Posterior cingulate gyrus (tissue), 11 donors: ENCODE measurements around the gene ADAMTSL5.

Source experiments
- DNase-seq, 10 donors: peaks; one replicate each; pipeline versions ENCODE4 v3.0.0 to v3.0.0-alpha.2; 2020 to 2021; ENCODE audit warnings: mixed read lengths in 3 of 10
- intact Hi-C: fragments of 100-400 bp; cut with DNase I; formaldehyde crosslinking; loops from one replicate; pipeline ENCODE4 v1.15.1; 2023

Gene ADAMTSL5

DNA sequence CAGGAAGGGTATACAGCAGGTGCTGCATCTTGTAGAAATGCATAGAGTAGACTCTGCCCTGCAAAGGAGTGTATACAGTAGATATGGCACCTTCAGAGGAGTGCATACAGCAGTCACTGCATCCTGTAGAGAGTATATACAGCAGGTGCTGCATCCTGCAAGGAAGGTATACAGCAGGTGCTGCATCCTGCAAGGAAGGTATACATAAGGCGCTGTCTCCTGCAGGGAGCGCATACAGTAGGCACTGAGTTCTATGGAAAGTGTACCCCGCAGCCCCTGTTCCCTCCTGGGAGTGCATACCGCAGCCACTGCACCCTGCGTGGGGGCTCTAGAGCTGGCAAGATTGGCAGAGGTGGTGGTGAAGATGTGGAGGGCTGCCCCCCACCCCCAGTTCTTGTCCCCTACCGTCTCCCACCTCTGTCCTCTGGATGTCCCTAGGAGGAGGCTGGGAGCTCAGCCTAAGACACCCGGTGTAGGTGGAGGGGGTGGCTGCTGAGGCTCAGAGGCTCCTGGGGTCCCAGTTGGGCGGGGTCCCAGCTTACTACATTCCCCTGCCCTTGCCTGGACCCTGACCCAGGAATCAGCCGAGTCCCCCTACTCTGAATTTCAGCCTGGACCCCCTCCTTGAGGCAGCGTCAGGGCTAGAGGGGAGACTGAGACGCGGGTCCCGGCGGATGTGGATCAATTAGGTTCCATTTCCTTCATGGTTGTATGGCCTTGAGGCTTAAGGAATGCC is 2.3 kb upstream of the ADAMTSL5 start:
- intact Hi-C loops = no loop called here
- DNase-seq = no peak

DNA sequence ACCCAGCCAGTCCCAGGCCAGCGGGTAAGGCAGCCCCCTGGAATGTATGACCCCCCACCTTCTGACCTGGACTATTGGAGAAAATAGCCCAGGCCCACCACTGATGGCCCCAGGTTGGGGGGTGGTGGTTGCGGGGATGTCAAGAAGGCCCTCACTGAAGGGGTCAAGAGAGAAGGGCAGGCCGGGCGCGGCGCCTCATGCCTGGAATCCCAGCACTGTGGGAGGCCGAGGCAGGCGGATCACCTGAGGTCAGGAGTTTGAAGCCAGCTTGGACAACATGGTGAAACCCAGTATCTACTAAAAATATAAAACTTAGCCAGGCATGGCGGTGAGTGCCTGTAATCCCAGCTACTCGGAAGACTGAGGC is 1.5 kb upstream of the ADAMTSL5 start:
- no peak for DNase-seq
- intact Hi-C loops = no loop called here

DNA sequence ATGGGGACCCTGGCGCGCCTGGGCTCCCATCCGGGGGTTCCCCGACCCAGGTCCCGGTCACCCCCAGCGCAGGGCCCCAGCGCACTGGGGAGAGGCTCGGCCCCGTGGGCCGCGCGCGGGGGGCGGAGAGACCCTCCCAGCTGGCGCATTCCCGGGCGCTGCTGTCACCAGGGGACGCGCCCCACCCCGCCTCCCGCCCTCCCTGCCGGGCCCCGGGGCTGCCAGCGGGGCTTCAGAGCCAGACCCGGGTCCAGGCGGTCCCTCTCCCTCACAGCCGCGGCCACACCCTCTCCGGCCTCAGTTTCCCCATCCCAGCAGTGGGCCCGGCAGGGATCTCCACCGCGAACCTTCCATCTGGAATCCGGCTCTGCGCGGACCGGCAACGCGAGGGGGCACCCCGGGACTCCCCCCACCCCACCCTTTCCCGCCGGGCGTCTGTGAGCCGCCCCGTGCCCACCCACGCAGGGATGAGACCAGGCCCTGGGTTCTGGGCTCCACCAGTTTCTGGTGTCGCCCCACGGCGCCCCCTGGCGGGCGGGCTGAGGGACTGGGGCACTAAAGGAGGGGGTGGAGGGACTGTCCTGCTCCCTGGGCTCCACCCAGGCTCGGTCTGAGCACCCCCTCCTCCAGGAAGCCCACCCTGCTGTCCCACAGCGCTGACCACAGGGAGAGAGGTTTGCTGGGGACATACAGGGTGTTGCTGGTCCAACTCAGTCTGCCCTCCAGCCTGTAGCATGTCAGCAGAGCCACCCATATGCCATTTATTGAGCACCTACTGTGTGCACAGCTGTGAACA is 878 bp upstream of the ADAMTSL5 start:
- no peak for DNase-seq
- intact Hi-C loops = no loop called here

DNA sequence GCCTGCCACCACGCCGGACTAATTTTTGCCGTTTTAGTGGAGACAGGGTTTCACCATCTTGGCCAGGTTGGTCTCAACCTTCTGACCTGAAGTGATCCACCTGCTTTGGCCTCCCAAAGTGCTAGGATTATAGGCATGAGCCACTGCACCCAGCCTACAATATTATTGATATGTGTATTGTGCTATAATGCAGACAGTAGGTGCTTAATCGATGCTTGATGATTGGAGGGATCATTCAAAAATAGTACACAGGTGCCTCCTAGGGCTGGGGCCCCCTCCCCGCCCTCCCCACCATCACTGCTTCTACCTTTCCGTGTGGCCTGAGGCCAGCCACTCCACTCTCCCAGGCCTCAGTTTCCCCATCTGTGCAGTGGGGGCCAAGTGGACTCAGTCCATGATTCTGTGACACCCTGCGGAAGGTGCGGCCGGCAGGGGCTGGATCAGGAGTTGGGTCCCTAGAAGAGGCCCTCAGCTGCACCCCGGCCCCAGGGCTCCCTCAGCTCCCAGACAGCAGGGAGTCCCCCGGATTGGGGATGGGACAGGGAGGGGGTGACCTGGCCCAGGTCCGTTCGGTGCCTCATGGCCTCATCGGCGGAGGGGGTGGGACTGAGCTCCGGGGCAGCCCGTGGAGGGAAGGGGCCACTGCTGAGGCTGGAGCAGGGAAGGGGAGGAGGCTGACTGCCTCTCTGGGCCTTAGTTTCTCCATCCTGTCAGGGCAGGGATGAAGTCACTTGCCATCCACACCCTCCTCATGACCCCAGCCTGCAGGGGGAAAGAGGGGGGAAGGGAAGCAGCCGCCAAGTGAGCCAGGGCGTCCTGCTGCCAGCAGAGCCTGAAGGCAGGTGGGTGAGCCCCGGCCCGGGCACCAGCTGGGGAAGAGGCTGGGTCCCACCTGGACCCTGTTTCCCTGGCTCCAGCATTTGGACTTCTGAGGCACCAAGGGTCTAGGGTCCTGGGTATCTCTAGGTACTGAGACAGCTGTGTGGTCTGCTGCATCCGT is 1.2 kb downstream of the ADAMTSL5 start:
- intact Hi-C loops = no loop called here
- no peak for DNase-seq

DNA sequence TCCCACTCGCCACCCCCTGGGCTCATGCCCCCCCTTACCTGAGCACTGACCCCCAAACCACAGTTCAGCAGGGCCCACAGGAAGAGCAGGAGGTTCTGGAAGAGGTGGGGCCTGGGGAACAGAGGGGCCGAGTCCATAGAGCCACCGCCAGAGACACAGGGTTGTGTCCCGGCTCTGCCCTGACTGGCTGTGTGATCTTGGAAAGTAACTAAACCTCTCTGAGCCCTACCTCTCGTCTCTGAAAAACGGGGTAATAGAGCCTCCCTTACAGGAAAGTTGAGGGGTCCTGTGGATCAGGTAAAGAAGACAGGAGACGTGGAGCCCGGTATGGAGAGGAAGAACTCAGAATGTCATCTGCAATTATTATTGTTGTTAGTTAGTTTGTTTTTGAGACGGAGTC is 2.0 kb downstream of the ADAMTSL5 start:
- DNase-seq = no peak
- intact Hi-C loops = no loop called here

DNA sequence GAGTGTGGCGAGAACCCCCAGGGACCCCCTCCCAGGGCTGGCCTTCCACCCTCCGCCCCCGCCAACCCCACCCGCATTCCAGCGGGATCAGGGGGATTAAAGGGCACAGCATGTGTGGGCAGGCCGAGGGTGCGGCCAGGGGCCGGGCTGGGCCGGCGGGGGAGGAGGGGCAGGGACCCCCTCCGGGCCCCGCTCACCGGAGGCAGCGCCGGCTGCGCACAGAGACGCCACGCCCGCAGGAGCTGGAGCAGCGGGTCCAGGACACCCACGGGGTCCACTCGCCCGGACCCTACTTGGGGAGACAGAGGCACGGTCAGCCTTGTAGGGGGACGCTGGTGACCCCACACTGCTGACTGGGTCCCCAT is 2.4 kb downstream of the ADAMTSL5 start:
- intact Hi-C loops = no loop called here
- DNase-seq = no peak

DNA sequence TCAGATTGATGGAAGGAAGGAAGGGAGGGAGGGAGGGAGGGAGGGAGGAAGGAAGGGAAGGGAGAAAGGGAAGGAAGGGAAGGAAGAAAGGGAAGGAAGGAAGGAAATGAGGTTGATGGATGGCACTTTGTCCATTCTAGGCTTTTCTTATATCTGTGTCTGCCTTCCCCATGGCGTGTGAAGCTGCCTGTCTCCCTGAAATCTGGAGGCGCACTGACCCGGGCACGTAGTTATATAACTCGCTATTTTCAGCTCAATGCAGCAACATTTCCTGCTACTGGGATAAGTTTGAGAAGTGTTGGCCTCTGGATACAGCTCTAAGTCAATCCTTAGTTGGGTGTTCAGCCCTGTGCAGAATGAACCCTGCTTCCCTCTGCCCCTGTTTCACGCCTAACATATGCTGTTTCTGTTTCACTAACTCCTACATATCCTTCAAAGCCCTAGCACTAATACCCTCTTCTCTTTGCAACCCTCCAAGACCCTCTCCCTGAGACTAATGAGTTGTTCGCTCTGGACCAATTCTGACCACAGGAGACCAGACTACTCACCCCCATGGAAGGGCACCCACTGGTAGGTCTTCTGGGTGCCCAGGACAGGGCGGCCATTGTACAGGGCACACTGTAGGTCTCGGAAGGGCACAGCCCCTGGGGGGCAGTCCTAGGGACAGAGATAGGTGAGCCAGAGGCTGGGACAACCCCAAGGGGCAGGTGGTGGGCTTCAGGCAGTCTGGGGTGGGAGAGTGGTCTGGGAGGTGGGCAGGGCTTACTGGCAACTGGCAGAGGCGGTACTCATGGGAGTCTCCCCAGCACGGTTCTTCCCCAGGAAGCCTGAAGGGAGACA is 3.0 kb downstream of the ADAMTSL5 start:
- intact Hi-C loops = no loop called here
- no peak for DNase-seq

DNA sequence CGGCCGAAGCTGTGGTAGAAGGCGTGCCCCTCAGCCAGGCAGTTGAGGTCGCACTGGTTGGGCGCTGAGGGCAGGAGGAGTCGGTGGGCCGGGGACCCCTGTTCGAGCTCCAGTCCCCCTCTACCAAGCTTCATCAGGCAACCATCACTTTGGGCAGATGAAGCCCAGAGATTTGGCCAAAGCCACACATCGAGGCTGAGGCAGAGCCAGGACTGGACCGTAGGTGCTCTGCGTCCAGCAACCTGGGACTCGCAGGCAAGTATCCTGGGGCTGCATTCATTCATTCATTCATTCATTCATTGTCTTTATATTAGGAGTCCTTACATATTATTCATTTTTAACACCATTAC is 4.3 kb downstream of the ADAMTSL5 start:
- no peak for DNase-seq
- intact Hi-C loops = no loop called here

DNA sequence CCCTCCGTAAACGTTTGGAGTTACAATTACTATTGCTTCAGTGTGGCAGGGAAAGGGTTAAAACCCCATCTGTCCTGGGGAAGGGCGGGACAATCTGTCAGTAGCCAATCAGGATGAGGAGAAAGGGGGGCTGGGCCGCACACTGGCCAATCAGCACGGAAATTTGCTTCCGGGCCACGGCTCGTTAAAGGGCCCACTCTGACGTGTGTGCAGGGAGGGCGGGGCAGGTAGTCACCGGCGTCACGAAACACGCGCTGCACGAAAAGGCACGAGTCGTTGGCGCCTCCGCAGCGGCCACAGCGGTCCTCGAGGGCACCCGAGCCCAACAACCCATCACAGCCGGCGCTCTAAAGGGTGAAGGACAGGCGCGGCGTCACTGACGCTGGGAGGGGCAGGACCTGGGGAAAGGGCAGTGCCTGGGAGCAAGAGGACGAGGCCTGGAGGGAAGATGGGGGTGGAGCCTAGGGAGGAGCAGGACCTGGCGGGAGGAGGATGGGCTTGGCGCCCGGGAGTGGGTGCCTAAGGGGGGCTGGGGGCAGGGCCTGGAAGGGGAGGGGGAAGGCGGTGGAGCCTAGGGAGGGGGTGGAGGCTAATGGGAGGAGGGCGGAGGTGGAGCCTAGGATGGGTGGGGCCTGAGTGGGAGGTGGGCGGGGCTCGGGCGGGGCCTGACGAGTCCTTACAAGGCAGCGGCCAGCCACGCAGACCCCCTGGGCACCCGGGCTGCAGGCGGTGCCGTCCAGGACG is 4.9 kb downstream of the ADAMTSL5 start:
- intact Hi-C loops = loop anchor here (1.0 kb wide), 1 partner anchor 29 kb away; the partner anchor contains the start of gene C19orf25
- peak; percentile 86 to 99 (median 92) for DNase-seq

DNA sequence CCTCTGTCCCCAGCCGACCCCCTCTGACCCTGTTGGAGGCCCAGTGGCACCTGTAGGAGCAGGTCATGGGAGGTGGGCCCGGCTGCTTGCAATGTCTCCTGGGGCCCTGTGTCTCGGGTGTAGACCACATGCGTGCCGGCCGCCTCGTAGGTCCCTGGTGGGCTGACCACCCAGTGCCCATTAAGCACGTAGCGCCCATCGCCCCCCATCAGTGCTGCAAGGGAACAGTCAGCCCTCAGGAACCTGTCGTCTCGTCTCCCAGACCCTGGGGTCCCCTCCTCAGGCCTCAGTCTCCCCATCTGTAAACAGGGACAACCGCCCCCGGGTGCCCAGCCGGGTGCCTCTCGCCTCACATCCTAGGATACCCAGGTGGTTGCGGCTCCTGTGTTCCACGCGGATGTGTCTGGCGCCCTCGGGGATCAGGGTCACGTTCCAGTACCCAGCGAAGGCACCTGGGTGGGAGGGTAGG is 5.6 kb downstream of the ADAMTSL5 start:
- intact Hi-C loops = loop anchor here (1.0 kb wide), 1 partner anchor 28 kb away; the partner anchor contains the start of gene C19orf25
- DNase-seq = no peak

DNA sequence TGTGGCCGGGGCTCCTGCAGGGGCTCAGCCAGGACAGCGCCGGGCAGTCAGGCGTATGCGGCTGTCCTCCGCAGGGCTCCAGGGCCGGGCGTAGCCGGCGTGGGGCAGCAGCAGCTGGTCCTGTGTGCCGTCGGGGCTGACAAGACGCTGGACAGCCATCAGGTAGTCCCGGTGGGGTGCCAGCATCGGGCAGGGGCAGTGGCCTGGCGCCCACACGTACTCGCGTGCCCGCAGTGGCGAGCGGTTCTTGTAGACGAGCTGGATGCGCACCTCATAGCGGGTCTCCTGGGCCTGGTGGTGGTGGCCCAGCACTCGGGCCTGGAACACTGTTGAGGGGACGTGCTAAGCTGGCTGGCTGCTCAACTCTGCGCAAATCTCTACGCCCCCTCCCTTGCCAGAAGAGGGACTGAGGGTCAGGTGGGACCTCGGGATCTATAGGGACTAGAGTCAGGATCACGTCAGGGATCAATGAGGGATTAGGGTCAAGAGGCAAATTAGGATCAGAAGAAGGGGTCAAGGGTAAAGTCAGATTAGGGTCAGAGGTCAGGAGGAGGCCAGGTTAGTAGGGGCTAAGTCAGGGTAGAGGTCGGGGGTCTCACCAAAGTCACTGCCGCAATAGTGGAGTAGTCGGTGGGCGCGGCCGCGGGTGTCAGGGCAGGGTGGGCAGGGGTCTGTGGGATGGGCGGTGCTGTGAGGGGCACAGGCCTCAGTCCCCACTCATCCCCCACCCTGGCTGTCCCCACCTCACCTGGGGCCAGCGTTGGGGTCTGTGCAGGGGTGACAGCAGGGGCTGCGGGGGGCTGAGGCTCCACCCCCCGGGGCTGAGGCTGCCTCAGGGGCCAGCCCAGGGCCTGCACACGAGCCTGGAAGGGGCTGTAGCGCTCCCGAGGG is 6.6 kb downstream of the ADAMTSL5 start:
- peak in 1 of 10 donors; percentile 81 for DNase-seq
- intact Hi-C loops = no loop called here

DNA sequence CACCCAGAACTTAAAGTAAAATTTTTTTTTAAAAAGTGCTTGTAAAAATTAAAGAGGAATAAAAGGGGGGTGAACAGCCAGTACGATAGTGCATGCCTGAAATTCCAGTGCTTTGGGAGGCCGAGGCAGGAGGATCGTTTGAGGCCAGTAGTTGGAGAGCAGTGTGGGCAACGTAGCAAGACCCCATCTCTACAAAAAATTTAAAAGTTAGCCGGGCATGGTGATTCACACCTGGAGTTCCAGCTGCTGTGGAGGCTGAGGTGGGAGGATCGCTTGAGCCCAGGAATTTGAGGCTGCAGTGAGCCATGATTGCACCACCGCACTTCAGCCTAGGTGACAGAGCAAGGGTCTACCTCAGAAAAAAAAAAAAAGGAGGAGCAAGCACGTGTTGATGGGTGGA is 7.8 kb downstream of the ADAMTSL5 start:
- DNase-seq = no peak
- intact Hi-C loops = no loop called here

DNA sequence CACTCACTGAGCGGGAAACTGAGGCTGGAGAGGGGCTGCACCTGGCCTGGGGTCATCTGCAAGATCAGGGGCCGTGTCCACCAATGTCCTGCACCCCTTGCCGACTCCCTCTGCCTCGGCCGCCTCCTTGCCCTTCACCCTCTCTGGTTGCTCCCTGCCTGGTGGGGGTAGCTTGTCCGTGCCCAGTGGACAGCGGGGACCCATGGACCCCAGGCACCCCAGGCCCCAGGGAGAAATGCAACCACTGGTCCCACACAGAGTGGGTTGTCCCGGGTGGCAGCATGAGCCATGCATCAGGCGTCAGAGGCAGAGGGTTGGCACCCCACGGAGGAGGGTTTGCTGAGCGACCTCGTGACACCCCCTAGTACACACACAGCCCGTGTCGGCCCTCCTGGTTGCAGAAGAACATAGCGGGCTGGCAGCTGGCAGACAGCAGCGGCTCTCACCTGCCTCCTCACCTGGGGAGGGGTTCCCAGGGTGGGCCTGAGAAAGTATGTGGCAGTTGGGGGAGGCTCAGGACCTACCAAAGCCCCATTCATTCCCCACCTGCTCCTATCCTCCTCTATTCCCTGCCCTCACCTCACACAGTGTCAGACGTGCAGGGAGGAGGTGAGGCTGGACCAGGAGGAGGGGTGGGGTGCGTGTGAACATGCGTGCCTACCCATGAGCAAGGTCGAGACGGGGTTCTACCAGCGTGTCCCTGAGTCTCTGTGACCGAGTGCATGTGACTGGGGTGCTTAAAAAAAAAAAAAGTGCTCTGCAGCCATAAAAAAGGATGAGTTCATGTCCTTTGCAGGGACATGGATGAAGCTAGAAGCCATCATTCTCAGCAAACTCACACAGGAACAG is 8.7 kb downstream of the ADAMTSL5 start:
- intact Hi-C loops = no loop called here
- no peak for DNase-seq

DNA sequence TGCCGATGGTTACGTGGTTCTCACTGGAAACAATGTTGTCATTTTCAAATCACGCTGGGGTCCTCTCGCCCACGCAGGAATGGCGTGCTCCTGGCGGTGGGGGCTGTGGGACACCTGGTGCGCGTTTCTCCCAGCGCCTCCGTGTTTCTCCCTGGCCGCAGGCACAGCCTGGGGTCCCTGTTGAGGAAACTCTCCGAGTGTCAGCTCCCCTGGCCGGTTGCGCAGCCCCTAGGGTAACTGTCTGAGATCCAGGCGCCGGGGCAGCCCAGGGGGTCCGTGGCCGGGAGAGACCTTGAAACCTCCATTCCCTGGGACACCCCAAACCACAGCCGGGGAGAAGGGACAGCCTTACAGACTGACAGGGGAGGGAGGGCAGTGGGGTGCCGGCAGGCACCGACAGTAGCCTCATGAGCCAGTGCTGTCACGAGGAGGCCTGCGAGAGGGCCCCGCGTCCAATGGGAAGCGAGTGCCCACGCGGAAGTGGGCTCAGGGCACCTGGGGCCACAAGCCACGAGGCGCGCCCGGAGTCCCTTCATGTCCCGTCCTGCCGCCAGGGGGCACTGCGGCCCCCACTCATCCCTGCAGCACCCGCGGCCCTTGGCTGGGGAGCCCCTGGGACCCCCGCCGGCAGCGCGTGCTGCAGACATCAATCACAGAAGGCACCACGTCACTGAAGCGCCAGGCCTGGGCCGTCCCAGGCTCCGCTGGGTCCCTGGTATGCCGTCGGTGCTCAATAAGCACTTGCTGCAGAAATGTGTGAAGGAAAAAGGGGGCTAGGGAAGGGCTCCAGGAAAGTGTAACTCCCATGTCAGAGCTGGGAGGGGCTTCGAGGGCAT is 9.5 kb downstream of the ADAMTSL5 start:
- peak in 6 of 10 donors; percentile 46 to 90 (median 53) for DNase-seq
- intact Hi-C loops = no loop called here

DNA sequence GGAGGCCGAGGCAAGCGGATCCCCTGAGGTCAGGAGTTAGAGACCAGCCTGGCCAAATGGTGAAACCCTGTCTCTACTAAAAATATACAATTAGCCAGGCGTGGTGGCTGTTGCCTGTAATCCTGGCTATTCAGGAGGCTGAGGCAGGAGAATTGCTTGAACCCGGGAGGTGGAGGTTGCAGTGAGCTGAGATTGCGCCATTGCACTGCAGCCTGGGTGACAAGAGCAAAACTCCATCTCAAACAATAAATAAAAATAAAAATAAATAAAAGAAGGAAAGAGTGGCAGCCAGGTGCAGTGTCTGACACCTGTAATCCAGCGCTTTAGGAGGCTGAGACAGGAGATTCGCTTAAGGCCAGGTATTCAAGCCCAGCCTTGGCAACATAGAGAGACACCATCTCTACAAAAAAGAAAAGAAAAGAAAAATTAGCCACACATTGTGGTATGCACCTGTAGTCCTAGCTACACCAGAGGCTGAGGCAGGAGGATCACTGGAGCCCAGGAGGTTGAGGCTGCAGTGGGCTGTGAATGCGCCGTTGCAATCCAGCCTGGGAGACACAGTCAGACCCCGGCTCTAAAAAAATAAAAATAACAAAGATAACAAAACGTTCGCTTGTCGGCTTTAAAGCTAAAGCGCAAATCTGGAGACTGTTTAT is 10.3 kb downstream of the ADAMTSL5 start:
- no peak for DNase-seq
- intact Hi-C loops = no loop called here

DNA sequence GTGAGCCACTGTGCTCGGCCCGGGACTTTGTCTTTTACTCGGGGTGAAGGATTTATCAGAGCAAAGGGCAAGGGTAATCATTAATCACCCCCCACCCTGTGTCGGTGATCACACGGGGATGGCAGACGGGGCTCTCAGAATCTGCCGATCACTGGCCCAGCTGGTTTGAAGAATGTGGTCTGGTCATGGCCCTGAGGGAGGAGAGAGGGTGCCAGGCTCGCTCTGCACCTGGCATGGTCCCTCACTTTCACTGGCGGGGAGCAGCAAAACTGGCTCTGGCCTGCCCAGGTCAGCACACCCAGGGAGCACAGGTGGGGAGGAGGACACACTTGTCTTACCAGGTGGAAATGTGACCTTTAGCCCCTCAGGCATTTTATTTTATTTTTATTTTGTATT is 11.6 kb downstream of the ADAMTSL5 start:
- DNase-seq = no peak
- intact Hi-C loops = no loop called here
